Activated effector memory CD4-positive, alpha-beta T cell treated with Interleukin-2 at 50 U/mL for 16 hours (primary cell): Measurements from ENCODE around the gene ABR.
"Not testable (repeated sequence)": the region's sequence is repeated elsewhere in the genome, so short reads cannot be mapped to it uniquely, and the experiment has no call there.

ENCODE experiments used
- DNase-seq: peaks from one replicate; pipeline ENCODE4 v3.0.0-alpha.2; 2020

Gene ABR

DNA sequence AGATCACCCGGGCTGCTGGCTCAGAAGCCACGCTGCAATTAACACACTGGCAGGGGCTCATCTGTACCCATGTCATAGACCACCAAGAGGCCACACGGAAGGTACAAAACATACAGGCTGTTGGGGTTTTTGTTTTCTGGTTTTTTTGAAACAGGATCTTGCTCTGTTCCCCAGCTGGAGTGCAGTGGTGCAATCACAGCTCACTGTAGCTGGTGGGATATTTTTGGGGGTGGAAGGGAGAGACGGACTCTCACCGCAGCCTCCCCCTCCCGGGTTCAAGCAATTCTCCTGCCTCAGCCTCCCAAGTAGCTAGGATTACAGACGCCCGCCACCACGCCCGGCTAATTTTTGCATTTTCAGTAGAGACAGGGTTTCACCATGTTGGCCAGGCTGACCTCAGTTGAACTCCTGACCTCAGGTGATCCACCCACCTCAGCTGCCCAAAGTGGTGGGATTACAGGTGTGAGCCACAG, 19.5 kb upstream of the ABR start:
- DNase-seq, result not testable (repeated sequence)

DNA sequence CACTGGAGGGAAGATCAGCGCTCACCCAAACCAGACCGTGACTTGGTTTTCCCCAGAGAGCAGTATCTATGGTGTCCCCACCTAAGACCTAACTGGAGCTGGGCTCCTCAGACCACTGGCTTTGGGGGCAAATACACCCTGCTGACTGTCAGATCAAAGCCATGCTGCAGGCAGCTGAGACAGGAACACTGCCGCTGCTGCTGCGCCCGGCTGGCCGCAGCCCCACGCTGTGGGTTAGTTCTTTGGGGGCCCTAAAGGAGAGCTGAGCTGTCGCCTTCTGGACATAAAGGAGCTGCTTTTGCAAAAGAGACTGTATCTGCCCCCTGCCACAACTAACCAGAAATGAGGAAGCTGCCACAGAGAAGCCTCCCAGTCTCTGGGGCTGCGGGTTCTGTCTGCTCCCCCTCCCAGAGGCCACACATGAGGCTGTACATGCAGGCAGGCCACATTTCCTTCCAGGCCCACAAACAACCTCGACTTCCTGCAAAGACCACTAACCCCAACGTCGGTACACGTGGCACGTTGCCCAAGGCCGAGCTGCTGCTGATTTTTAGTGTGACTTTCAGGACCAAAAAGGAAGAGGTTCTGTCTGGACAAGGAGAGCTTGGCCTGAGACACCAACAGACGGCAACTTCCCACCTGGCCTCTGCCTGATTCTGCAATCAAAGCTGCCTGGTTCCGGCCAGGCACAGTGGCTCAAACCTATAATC, 18.2 kb upstream of the ABR start:
- peak; percentile 61 for DNase-seq

DNA sequence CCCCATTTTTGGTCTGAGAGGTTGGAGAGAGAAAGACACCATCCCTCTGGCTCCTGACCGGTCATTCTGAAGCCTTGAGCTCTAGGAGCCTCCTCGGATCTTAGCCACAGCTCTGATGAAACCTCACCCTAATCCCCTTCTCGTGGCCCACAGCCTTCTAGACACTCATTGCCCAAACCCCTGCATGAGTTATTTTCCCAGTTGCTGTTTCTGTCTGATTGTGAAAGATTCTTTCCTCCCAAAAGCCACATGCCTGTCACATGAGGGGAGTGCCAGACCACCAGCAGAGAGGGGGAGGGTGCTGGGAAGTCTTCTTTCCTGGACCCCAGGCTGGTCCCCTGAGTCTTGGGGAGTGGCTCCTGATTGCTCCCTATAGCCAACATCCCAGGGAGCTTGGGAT, 17.6 kb upstream of the ABR start:
- DNase-seq, result no peak

DNA sequence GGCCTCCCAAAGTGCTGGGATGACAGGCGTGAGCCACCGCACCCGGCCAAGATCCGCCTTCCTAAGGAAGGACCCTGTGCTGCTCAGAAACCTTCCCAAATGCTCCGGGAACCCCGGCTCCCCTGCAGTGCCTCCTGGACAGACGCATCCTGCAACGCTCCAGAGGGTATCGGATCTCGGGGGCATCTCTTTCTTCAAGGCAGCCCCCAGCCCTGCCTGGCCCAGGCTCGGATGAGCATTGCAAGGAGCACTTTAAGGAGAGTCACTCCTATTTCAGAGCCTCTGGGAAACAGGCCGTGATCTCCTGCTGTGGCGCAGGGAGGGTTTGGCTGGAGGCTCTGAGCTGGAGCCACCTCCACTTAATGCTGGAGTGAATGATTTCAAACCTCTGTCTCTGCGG, 17.2 kb upstream of the ABR start:
- no peak for DNase-seq

DNA sequence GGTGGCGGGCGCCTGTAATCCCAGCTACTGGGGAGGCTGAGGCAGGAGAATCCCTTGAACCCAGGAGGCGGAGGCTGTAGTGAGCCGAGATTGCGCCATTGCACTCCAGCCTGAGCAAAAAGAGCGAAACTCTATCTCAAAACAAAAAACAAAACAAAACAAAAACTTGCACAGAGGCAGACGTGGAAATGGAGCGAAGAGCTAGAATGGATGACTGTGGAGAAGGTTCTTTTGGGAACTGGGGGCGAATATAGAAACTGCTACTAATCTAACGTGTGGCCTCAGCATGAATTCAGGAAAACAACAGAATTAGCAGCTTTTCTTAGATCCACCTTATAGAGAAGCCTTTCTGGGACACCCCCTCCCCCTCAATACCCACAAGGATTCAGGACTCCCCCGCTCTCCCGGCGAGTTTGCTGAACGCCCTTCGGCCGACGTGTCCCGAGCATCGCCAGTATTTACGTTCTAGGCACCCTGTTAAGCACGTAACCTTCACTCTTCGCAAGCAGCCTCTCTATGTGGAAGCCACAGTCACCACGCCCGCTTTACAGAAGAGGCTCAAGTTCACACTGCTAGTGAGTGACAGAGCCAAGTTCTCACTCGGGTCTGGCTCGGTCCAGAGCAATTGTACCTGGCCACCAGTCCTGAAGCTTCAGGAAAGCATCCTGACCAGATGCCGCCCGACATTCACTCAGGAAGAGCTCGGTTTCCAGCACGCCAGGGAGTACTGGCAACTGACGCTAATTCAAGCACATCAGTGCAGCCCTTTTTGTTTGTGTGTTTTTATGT, 13.3 kb upstream of the ABR start:
- no peak for DNase-seq

DNA sequence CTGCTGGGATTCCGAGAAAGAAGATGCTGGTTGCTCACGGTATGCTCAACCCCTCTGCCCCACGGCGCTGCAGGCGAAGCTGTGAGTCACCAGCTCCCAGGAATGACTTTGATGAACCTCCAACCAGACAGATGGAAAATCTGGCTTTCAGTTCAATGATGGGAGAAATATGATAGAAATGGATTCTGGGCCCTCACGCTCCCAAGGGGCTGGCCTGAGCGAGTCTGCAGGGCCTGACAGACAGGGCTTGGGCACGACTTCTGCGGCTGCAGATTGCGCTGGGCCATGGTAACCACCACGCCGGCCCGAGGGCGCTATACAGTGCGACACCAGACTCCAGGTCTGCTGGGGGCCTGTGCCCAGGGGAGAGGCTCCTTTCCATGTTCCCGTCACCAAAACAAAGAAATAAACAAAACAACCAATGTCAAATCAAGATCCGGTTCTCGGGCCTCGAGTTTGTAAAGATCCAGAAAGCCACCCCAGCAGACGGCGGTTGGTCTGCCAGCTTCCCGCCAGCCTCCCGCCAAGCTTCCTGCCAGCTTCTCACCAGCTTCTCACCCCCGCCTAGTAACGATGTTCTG, 11.1 kb upstream of the ABR start:
- no peak for DNase-seq

DNA sequence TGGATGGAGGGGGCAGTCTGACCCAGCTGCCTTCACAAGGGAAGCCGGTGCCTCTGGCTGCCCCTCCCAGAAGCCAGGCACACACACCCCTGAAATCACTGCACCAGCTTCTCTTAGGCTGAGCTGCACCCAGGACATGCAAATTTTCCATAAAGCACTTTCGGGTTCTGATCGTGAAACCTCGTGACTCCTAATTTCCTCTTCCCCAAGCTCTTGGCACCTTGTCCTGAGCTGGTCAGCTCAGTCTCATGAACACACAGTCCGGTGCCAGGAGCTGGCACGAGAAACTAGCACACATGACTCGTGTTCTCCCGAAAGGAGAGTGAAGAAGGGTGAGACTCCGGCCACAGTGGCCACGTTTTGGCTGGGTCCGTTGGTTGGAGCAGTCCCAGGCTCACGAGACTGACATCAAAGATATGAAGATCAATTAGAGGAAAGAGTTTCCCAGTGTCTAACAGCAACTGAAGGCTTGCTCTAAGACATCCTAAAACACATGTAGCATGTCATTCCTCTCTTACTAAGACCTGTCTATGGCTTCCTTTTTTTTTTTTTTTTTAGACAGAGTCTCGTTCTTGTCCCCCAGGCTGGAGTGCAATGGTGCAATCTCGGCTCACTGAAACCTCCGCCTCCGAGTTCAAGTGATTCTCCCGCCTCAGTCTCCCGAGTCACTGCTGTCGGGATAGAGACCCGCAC, 9.2 kb upstream of the ABR start:
- no peak for DNase-seq

DNA sequence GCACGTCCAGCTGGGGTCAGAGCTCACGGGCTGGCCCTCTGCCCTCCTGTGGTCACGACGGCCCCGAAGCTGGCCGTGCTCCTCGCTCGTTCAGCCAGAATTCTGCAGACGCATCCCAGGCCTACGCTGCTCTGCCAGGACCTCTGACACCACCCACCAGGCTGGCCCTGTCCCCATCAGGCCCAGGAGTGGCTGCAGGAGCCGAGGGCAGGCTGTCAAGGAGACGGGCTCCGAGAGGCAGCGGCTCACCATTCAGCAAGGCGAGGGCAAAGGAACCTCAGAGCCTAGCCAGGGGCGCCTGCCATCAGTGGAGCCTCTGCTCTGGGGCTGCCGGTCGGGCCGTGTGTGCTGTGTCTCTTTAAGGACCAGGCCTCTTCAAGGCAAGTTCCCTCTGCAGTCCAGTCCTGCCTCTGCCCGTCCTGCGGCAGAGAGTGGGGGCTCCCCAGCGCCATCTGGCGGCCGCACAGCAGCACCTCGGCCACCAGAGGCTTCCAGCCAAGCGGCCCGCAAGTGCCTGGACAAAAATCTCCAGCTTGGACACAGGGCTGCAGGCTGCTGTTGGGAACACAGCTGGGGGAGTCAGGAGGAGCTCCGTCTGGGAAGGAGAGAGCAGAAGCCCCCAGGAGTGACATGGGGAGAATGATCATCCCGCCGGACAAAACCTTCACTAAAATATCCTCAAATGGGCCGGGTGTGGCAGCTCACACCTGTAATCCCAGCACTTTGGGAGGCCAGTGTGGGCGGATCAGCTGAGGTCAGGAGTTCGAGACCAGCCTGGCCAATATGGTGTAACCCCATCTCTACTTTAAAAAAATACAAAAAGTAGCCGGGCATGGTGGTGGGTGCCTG, 7.4 kb upstream of the ABR start:
- peak; percentile 58 for DNase-seq

DNA sequence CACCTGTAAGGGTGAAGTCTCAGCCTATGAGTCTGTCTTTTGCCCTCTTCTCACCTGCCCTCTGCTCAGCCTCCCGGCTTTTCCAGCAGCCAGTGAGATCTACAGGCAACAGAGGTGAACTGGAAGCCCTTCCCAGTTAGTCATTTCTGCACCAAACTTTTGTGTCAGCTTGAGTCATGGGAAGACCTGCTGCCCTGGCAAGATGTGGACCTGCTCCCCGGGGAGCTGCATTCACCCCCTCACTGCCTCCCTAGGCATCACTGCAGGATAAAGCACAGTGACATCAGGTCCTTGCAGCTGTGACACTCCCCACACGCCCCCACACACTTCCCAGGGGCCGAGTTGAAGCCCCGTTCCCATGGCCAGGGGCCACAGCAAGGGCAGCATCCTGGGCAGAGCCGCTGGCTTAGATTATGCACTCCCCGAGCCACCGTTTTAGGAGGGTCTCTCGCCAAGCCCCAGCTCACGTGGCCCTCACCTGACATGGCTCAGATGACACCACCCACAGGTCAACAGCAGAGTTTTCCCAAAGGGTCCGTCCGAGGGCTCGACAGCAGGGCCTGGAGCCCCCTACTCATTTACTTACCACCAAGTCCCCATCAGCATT, 6.5 kb upstream of the ABR start:
- DNase-seq, result no peak

DNA sequence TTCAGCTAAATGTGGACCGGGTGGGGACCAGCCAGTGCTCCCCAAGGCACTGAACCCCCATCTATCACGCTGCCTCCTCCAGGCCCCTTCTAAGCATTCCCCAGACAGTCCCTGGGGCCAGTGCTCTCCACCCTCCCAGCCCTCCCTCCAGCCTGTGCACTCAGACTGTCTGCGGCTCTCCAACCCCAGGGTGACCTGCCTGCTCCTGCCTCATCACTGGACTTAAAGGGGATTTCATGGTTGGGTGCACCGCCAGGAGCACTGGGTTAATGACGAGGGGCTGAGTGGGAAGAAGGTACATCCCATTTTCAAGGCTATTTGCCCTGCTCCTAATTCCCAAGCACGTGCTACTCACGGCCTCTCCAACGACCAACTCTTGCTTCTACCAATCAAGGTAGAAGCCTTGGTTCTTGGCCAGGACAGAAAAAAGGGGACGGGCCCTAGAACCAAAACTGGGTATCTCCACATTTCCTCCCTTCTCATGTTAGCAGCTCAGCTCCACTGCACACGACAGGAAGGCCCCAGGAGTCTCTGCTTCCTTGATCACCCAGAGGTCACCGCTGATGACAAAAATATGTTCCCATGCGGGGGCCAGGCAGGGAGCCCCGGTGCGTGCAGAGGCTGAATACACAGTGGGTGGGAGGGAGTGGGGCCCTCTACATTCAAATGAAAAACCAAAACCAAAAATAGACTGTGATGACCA, 3.5 kb upstream of the ABR start:
- no peak for DNase-seq

DNA sequence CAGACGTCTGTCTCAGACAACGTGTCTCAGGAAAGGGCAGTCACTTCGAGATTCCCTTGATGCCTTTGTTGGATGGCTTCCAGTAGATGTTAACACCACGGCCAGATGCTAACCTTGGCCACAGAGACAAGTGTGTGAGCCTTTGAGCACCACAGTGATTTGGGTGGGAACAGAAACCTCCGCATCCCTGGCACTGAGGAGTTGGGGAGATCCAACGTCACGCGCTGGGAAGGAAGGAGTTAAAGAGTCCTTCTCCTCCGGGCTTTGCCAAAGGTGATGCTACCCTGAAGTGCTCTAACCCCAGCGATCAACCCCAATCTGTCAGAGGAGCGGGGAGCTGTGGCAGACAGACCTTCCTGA, 3.0 kb upstream of the ABR start:
- no peak for DNase-seq

DNA sequence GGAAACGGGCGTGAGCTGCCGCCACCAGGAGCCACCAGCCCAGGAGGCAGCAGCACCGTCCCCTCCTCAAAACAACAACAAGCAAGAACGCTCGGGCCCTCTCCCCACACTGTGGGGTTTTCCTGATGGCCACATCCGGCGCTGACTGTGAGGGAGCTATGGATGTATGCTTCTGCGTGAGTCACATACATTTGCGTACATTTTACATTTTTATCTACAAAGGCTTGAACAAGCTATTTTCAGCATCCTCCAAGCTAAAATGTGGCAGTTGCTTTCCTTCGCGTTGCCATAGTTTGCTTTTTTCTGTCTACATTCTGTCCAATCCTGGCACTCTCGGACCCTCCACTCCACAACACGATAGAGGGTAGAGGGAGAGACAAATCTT, 2.0 kb upstream of the ABR start:
- DNase-seq, result no peak

DNA sequence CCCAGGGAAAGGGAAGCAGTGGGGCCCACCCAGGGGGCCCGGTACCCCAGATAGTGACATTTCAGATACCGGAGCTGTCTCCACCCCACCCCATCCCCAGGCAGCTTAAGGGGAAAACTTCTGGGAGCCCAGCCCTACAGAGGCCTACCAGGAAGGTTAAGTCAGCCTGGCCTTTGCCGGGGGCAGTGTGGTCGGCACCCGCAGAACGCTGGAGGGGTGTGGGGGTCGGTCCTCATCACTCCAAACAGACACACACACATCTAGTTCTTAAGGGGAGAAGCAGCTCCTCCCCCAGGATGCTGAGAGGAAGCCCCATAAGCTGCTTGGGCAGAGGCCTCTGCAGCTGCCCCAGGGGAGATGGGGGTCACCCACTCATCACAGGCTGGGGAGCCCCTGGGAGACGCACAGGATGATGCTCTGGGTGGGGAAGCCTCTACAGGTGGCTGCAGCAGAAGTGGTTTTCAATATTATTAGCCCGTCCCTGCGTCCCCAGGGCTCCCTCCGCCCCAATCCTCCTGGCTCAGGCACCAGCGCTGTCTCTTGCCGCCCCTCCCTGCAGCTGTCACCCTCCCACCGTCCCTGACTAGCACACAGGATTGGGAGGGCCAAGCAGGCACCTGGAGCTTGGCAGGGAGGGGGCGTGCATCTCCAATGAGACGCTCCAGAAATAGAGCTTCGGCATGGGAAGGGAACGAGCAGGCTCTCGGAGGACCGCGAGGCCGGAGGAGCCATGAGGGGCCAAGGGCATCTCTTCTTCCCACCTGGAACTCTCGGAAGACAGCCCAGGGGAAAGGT, 1.4 kb upstream of the ABR start:
- DNase-seq, result no peak

DNA sequence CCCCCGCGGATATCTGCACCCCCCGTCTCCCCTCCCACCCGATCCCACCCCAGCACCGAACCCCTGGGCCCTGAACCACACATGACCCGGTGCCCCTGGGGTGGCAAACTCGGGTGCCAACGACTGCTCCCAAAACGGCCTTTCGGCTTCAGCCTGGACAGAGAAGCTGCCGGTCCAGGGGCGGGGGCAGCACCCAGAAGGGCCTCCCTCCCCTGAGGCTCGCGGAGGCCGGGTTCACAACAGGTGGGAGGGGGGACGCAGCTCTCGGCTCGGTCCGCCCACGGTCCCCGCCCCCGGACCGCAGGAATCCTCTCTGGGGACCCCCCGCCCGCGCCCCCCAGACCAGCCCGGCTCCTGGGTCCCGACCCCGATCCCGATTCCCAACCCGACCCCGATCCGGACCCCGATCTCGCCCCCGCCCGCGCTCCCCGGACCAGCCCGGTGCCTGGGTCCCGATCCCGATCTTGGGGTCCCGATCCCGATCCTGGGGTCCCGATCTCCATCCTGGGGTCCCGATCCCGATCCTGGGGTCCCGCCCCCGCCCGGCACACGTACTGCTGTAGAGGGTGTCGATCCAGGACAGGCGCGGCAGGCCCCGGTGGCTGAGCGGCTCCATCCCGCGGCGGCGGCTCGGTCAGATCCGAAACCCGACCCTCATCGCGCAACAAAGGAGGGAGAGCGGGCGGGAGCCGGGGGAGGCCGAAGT, 516 bp downstream of the ABR start:
- no peak for DNase-seq

DNA sequence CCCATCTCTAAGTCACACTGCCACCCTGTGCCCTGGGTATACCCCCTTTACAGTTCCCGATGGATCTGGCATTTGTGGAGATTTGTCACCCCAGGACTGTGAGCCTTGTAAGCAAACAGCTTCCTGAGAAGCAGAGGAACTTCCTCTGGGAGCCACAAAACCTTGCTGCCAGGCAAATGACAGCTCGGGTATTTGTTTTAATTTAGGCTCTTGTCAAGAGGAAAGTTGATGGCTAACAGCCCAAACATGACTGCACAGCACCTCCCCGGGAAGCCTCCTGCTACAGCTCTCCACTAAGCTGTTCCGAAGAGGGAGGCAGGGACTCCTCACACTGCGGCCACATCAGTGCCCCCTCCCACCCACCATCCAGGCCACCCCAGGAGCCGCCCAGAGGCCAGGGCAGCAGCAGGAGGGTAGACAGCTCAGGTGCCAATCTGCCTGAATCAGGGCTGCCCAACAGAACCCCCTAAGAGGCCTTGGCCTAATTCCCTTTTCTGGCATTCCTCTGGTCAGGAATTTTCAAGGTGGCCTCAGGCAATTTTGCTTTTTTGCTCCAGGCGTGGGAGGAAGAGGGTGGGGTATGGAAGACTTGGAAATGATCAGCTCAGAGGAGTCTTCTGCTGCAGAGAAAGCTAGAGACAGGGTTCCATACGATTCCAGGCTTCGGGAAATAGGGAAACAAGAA, 2.6 kb downstream of the ABR start:
- DNase-seq, result no peak

DNA sequence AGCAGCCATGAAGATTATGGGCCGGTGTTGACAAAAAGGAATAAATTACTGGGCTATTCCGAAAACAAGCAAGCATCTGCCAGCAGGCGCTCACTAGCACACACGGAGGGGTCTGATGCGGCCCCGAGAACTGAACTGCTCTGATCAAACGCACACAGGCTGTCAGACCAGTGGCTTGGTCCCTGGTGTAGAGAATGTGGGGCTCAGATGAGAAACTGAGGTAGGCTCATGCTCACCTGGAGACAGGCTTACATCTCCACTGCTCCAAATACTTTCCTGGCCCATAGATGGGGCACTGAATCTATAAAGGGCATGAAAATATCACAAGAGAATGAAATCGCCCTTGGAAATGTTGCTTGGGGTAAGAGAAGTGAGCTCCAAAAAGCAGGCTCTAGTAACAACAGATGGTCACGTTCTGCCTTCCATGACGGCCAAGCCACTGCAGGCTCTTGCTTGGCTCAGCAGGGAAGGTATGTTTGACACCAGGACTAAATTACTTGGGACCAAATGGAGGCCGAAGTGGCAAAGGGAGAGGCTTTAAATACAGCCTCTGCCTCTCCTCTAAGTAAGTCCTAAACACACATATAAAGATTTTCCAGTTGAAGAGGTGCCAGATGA, 5.4 kb downstream of the ABR start:
- DNase-seq, result no peak

DNA sequence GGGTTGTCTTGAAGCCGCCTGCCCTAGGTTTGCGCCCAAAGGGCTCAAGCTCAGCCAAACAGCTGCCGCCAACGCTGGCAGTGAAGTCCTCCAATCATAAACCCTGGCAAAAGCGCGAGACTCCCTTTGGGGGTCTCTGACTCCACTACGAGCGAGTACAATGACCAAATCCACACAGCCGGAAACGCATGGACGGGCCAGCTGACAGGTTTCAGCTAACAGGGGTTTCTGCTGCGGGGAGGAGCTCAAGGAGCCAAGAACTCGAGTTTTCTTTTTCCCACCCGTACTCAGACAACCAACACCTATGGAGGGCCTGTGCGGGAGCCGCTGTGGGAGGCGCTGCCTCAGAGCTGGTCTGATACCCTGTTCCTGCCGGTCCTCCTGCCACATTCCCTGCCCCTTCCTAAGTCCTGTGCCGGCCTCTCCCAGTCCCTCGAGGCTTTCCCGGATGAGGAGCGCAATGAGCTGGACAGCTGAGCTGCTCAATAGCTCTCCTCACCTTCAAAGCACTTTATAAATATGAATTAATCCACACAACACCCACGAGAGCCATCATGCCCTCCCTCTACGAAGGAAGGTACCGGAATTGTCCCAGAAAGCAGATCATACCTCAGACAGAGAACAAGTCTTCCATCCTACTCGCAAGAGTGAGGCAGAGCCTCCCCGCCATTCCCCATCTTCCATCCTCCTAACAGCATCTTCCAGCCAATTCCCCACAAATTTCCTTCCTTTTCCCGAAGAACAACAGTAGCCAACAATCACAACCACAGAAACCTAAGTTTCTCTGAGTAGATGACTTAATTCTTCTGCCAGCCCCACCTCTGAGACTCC, 6.1 kb downstream of the ABR start:
- no peak for DNase-seq

DNA sequence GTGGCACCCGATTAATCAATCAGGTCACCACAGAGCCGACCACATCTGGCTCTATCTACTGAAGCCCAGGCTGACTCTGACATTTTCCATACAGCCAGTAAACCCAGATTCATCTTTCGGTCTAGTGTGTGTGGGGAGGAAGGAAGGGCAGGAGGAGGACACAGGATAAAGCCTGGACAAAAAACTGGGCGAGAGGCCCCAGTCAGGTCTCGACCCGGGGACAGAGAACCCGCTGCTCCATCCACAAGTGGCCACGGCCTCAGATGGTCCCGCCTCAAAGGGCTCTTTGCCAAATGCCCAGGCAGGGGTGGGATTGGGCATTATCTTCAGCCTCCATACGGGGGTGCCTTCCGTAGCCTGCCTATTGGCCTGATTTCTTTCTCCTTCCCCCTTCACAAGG, 7.8 kb downstream of the ABR start:
- no peak for DNase-seq
